IMR-90 (cell line): Measurements from ENCODE around the gene RAD51D. TPM values are rescaled to one million over a fixed set of nuclear protein-coding genes. Genes with fewer than 3 reads are reported as not detected.

ENCODE experiments used
- ATAC-seq: fragments of 200-7000 bp; cut with Tn5 transposase; 2 replicates; pipeline ENCODE4 v1.9.1; 2020; ENCODE audit warnings: low read depth, mild to moderate bottlenecking, moderate library complexity
- BruUV-seq: library from RNA; stranded (reverse); fragments of 400-500 nt; replicated peaks from 2 replicates; lab custom pipeline; 2021; lab: Mats Ljungman, UMichigan
- CTCF ChIA-PET: fragments of 300-600 bp; formaldehyde crosslinking; extraction: SDS; loops from one replicate; lab custom pipeline; 2021; ENCODE audit warnings: antibody characterized with exemption; lab: Yijun Ruan, JAX
- POLR2A ChIA-PET: fragments of 300-600 bp; sonication (Branson Sonifier 250); formaldehyde crosslinking; loops from one replicate; lab custom pipeline; 2022; ENCODE audit warnings: antibody characterized with exemption; ENCODE audit not compliant: unreplicated experiment; lab: Charles Lee
- DNase-seq: peaks from one replicate; pipeline ENCODE4 v3.0.0; 2013
- H2AFZ ChIP-seq: replicated peaks from 2 replicates; pipeline ENCODE3; 2013; ENCODE audit warnings: low read length, mild to moderate bottlenecking; ENCODE audit not compliant: poor library complexity
- H2AK5ac ChIP-seq: 2 replicates; pipeline ENCODE4 v1.6.1; 2013; ENCODE audit warnings: low read depth, low read length, inconsistent platforms
- H2AK9ac ChIP-seq: replicated peaks from 2 replicates; pipeline ENCODE3; 2013; ENCODE audit warnings: mild to moderate bottlenecking, low read depth, low read length, moderate library complexity; ENCODE audit not compliant: poor library complexity
- H2BK120ac ChIP-seq: 2 replicates; pipeline ENCODE4 v1.6.1; 2013; ENCODE audit warnings: low read depth, low read length, inconsistent platforms
- H2BK15ac ChIP-seq: 3 replicates; pipeline ENCODE4 v1.6.1; 2013; ENCODE audit warnings: low read depth, low read length, inconsistent platforms
- H2BK20ac ChIP-seq: 2 replicates; pipeline ENCODE4 v1.6.1; 2013; ENCODE audit warnings: low read depth, mild to moderate bottlenecking, inconsistent platforms, low read length, moderate library complexity
- H2BK5ac ChIP-seq: 2 replicates; pipeline ENCODE4 v1.6.1; 2013; ENCODE audit warnings: mild to moderate bottlenecking, low read depth, low read length, inconsistent platforms; ENCODE audit not compliant: poor library complexity, severe bottlenecking
- H3K14ac ChIP-seq: replicated peaks from 2 replicates; pipeline ENCODE4 v1.6.1; 2013; ENCODE audit warnings: low read depth, low read length, inconsistent platforms
- H3K18ac ChIP-seq: 2 replicates; pipeline ENCODE4 v1.6.1; 2013; ENCODE audit warnings: low read depth, low read length, control low read depth
- H3K23ac ChIP-seq: 2 replicates; pipeline ENCODE4 v1.6.1; 2013; ENCODE audit warnings: low read depth, low read length, inconsistent platforms
- H3K27ac ChIP-seq: 2 replicates; pipeline ENCODE4 v1.5.1; 2013; ENCODE audit warnings: mild to moderate bottlenecking, control low read depth, low read length; ENCODE audit not compliant: insufficient read depth
- H3K27me3 ChIP-seq: 2 replicates; pipeline ENCODE4 v1.6.1; 2013; ENCODE audit warnings: low read length; ENCODE audit not compliant: control insufficient read depth, insufficient read depth
- H3K36me3 ChIP-seq: 2 replicates; pipeline ENCODE4 v1.6.1; 2013; ENCODE audit warnings: low read length, mixed read lengths; ENCODE audit not compliant: control insufficient read depth, insufficient read depth
- H3K4ac ChIP-seq: 2 replicates; pipeline ENCODE4 v1.6.1; 2013; ENCODE audit warnings: low read depth, low read length, inconsistent platforms
- H3K4me1 ChIP-seq: 2 replicates; pipeline ENCODE4 v1.6.1; 2013; ENCODE audit warnings: low read length, mixed read lengths; ENCODE audit not compliant: control insufficient read depth, insufficient read depth
- H3K4me2 ChIP-seq: 2 replicates; pipeline ENCODE4 v1.6.1; 2013; ENCODE audit warnings: low read depth, mild to moderate bottlenecking, control low read depth, low read length, moderate library complexity
- H3K4me3 ChIP-seq: 2 replicates; pipeline ENCODE4 v1.5.1; 2013; ENCODE audit warnings: low read depth, mild to moderate bottlenecking, control low read depth, low read length, moderate library complexity; ENCODE audit not compliant: insufficient read depth
- H3K56ac ChIP-seq: 2 replicates; pipeline ENCODE4 v1.6.1; 2013; ENCODE audit warnings: low read length, inconsistent platforms; ENCODE audit not compliant: insufficient read depth; ENCODE audit errors: extremely low read depth
- H3K79me1 ChIP-seq, 2 experiments: 2 replicates each; pipeline ENCODE4 v1.6.1; 2013; ENCODE audit warnings: low read length in 2 of 2, inconsistent platforms in 1 of 2, low read depth in 1 of 2
- H3K9ac ChIP-seq: 2 replicates; pipeline ENCODE4 v1.6.1; 2013; ENCODE audit warnings: low read depth, low read length, control low read depth
- H3K9me1 ChIP-seq: 2 replicates; pipeline ENCODE4 v1.6.1; 2013; ENCODE audit warnings: low read length, inconsistent platforms; ENCODE audit not compliant: insufficient read depth
- H3K9me3 ChIP-seq: 2 replicates; pipeline ENCODE4 v1.6.1; 2013; ENCODE audit warnings: low read length; ENCODE audit not compliant: control insufficient read depth, insufficient read depth
- H4K20me1 ChIP-seq: 2 replicates; pipeline ENCODE4 v1.6.1; 2013; ENCODE audit warnings: low read length, inconsistent platforms; ENCODE audit not compliant: insufficient read depth
- H4K5ac ChIP-seq: 2 replicates; pipeline ENCODE4 v1.6.1; 2013; ENCODE audit warnings: mild to moderate bottlenecking, low read depth, low read length, control low read depth
- H4K8ac ChIP-seq, 2 experiments: 2 replicates each; pipeline ENCODE4 v1.6.1; 2013; ENCODE audit warnings: low read depth in 2 of 2, low read length in 2 of 2, control low read depth in 1 of 2, inconsistent platforms in 1 of 2
- H4K91ac ChIP-seq: 2 replicates; pipeline ENCODE4 v1.6.1; 2013; ENCODE audit warnings: low read depth, low read length, inconsistent platforms; ENCODE audit not compliant: insufficient read depth
- CTCF ChIP-seq: conservative IDR thresholded peaks from 2 replicates; pipeline ENCODE4 v1.5.1; 2012; ENCODE audit warnings: mild to moderate bottlenecking, low read depth, low read length, improper control_type of control experiment
- ELK1 ChIP-seq: fragments of 150-350 bp; IDR thresholded peaks from 2 replicates; pipeline ENCODE4 v1.6.1; 2016; ENCODE audit warnings: low read depth, mild to moderate bottlenecking, low read length, moderate library complexity, borderline replicate concordance
- FOS ChIP-seq: fragments of 150-350 bp; IDR thresholded peaks from 2 replicates; pipeline ENCODE4 v1.6.1; 2016; ENCODE audit warnings: low read depth, low read length
- MXI1 ChIP-seq: IDR thresholded peaks from 2 replicates; pipeline ENCODE4 v1.6.1; 2012; ENCODE audit warnings: low read depth, mild to moderate bottlenecking, low read length, moderate library complexity, borderline replicate concordance
- SMC3 ChIP-seq: fragments of 150-350 bp; IDR thresholded peaks from 2 replicates; pipeline ENCODE4 v1.6.1; 2016; ENCODE audit warnings: low read depth, mild to moderate bottlenecking, antibody characterized with exemption, low read length, moderate library complexity
- WGBS, 2 experiments: methylation state at CpG; one replicate each; pipeline versions ENCODE4 v1.1.5 to v1.1.7; 2013; ENCODE audit warnings: missing lambda C conversion rate in 2 of 2; ENCODE audit not compliant: insufficient read length in 1 of 2; ENCODE audit errors: extremely low coverage in 2 of 2; 5-methylcytosine and 5-hydroxymethylcytosine counted together
- dilution Hi-C: fragments of 300-500 bp; cut with HindIII; formaldehyde crosslinking; loops from one replicate; pipeline ENCODE4 v1.14.3; 2018; ENCODE audit warnings: low sequenced_read_pairs; ENCODE audit not compliant: unreplicated experiment
- in situ Hi-C: fragments of 300-500 bp; cut with MboI; formaldehyde crosslinking; loops from 3 replicates; pipeline ENCODE4 v1.14.3; 2019; ENCODE audit warnings: low sequenced_read_pairs, inconsistent platforms, mixed read lengths
- intact Hi-C: fragments of 100-400 bp; cut with micrococcal nuclease; formaldehyde crosslinking; loops from 2 replicates; pipeline ENCODE4 v1.10.0; 2022
- polyA plus RNA-seq, 3 experiments: library from polyadenylated mRNA; depleted of rRNA; stranded (reverse); fragments of >200 nt; gene quantifications; 2 replicates each; pipeline ENCODE4 v1.2.3, GENCODE V29; 2012; ENCODE audit warnings: low replicate concordance in 1 of 3
- total RNA-seq: library from RNA; depleted of rRNA; stranded (reverse); fragments of >200 nt; gene quantifications from 2 replicates; pipeline ENCODE4 v1.2.3, GENCODE V29; 2012

RAD51D gene
- total and polyA plus RNA-seq, 2 of the 4 experiments (the other 2 are of a cell fraction) = 10.8 to 12.7 TPM

GRCh38 chr17:35063514-35064223, 56.0 kb downstream of the RAD51D start, which contains the start of gene RFFL (continued):
- TF ChIP-seq ELK1 = no peak
- no peak for TF ChIP-seq MXI1

- Histone ChIP-seq H3K4me1 (peaks cover 4% of the 10 kb centered on the region), H3K79me1 (peaks cover 22 to 60% of the 10 kb centered on the region in 2 experiments), H4K8ac (0 out of 4 replicates have a peak overlapping the region, but pooled peaks of 1 of the 2 experiments have one; percentile 11), H2BK5ac (no peak overlapping the region), H3K14ac (no peak overlapping the region), H4K5ac (no peak overlapping the region), H3K4me3 (no peak overlapping the region), H3K4ac (peak overlapping the region; percentile 30; the same call in 1 of the 2 replicates), H4K91ac (0 out of 2 replicates have a peak overlapping the region, but pooled peaks have one; percentile 17), H4K20me1 (no peaks in the 10 kb centered on the region), H2AK9ac (no peak overlapping the region), H3K18ac (no peak overlapping the region), H3K56ac (no peak overlapping the region), H2BK15ac (peak overlapping the region; percentile 11; the same call in 2 of the 3 replicates), H2BK20ac (peak overlapping the region; percentile 11; the same call in 1 of the 2 replicates), H3K9me3 (no peaks in the 10 kb centered on the region), H2BK120ac (no peak overlapping the region), H2AK5ac (no peak overlapping the region; the same call in 1 of the 2 replicates), H3K4me2 (no peak overlapping the region), H2AFZ (no peak overlapping the region), H3K27ac (no peak overlapping the region), H3K9ac (no peak overlapping the region), H3K9me1 (peaks cover 6% of the 10 kb centered on the region), H3K23ac (peak overlapping the region; percentile 25), H3K36me3 (peaks cover 1% of the 10 kb centered on the region), H3K27me3 (no peaks in the 10 kb centered on the region)
- ATAC-seq (no peak), DNase-seq (no peak)
- in situ Hi-C loops = no loop called here
- intact Hi-C loops = loop anchor here (2.0 kb wide), 1 partner anchor 26 kb away; no protein-coding TSS in a partner anchor
- dilution Hi-C loops = no loop called here
- TSS peak; percentile 35 for BruUV-seq
- TF ChIP-seq FOS (no peak), SMC3 (no peak), CTCF (no peak)
- ChIA-PET CTCF (no interaction called here), POLR2A (no interaction called here)
- 90% methylated on average over 2 of the region's 3 CpGs; no CpG with 5 or more reads in 1 of the 2 experiments for WGBS, 2 experiments
Observed at GRCh38 chr17:35062308-35062707, 57.4 kb downstream of the RAD51D start.
